Ovary (tissue), 3 donors: ENCODE results near the gene ADNP.

ENCODE experiments used
- POLR2A ChIP-seq: fragments of 450-650 bp; IDR thresholded peaks from one replicate; pipeline ENCODE4 v1.6.1; 2017; ENCODE audit warnings: antibody characterized with exemption, mild to moderate bottlenecking, moderate library complexity
- TF ChIP-seq, protein P1 (sequence below), 3 donors: fragments of 450-650 bp in 2 of 3; fragments of 200-600 bp in 1 of 3; IDR thresholded peaks; one replicate each; pipeline versions ENCODE4 v1.5.1 to v1.8.0; 2016 to 2022; ENCODE audit warnings: antibody characterized with exemption in 3 of 3, mild to moderate bottlenecking in 1 of 3
- donor health status: DM: no; HTN: no; CAD: no.

DNA sequence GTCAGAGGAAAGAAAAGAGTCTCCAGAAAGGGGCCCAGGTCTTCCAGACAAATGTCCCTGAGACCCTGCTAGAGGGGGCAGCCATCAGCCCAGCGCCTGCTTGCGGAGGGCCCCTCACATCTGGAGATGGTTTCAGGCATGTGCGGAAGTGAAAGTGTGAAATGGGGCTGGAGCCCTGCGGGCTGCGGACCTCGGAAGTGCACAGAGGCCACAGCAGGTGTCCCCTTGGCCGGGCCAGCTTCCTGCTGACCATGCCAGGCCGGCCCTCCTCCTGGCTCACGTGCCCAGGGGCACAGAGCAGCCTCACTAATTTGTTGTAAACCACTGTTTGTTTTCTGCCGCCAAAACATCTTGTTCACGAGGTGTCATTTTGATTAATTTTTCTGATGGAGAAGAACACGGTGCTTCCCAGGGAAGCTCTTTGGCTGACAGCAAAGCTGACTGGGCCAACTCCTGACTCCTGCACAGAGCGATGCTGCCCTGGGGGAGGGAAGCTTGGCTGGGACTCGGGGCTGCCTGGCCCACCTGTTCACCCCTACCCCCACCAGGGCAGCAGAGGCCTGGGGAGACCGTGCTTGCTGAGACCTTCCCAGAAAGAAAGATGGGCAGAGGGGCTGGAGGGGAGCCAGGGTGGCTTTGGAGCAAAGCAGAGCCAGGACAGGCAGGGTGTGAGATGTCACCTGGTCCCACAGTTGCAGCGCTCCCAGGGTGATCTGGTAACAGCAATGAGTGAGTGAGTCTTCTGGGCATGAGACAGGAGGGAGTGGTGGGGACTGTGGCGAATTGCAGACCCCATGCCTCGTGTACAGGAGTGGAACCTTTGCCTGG, 82.2 kb downstream of the ADNP start:
- TF ChIP-seq, protein P1, sequence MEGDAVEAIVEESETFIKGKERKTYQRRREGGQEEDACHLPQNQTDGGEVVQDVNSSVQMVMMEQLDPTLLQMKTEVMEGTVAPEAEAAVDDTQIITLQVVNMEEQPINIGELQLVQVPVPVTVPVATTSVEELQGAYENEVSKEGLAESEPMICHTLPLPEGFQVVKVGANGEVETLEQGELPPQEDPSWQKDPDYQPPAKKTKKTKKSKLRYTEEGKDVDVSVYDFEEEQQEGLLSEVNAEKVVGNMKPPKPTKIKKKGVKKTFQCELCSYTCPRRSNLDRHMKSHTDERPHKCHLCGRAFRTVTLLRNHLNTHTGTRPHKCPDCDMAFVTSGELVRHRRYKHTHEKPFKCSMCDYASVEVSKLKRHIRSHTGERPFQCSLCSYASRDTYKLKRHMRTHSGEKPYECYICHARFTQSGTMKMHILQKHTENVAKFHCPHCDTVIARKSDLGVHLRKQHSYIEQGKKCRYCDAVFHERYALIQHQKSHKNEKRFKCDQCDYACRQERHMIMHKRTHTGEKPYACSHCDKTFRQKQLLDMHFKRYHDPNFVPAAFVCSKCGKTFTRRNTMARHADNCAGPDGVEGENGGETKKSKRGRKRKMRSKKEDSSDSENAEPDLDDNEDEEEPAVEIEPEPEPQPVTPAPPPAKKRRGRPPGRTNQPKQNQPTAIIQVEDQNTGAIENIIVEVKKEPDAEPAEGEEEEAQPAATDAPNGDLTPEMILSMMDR (IDR thresholded peaks at IDR 0.05), result no peak
- TF ChIP-seq POLR2A, result no peak
